Upper lobe of right lung (tissue), 1 donor: ENCODE data around the gene BCL2L11. TPM values are rescaled to one million over a fixed set of nuclear protein-coding genes. Genes with fewer than 3 reads are reported as not detected.

Source experiments
- ATAC-seq: fragments of 200-7000 bp; cut with Tn5 transposase; one replicate; pipeline ENCODE4 v1.9.1; 2020; ENCODE audit warnings: mild to moderate bottlenecking, moderate library complexity
- DNase-seq: peaks from one replicate; pipeline ENCODE4 v3.0.0-alpha.2; 2020
- H3K27ac ChIP-seq: fragments of 200-600 bp; one replicate; pipeline ENCODE4 v1.8.0; 2022
- H3K27me3 ChIP-seq: fragments of 200-600 bp; one replicate; pipeline ENCODE4 v1.8.0; 2022; ENCODE audit warnings: mild to moderate bottlenecking
- H3K36me3 ChIP-seq: fragments of 200-600 bp; one replicate; pipeline ENCODE4 v1.8.0; 2022
- H3K4me1 ChIP-seq: fragments of 200-600 bp; one replicate; pipeline ENCODE4 v1.8.0; 2022
- H3K4me3 ChIP-seq: fragments of 200-600 bp; one replicate; pipeline ENCODE4 v1.8.0; 2022; ENCODE audit warnings: mild to moderate bottlenecking
- H3K9me3 ChIP-seq: fragments of 200-600 bp; one replicate; pipeline ENCODE4 v1.8.0; 2022
- CTCF ChIP-seq: fragments of 200-600 bp; IDR thresholded peaks from one replicate; pipeline ENCODE4 v1.8.0; 2022; ENCODE audit warnings: antibody characterized with exemption
- intact Hi-C: fragments of 100-400 bp; cut with DNase I; formaldehyde crosslinking; loops from one replicate; pipeline ENCODE4 v1.11.0; 2022
- total RNA-seq: library from RNA; stranded (reverse); fragmentation: NEBNext Ultra II Directional; extraction: Animal tissue kit (Norgen Biotek cat#: 25700); gene quantifications from one replicate; pipeline ENCODE4 v1.2.1, GENCODE V29; 2021
- donor health status: DM: no; HTN: yes; CAD: no; lungs with severe emphysema.

BCL2L11 gene
- total RNA-seq, 1 donor from 2014 or later, result 23.9 TPM

- Histone ChIP-seq H3K27me3 (no peaks in the 10 kb centered on the region), H3K27ac (no peak overlapping the region), H3K9me3 (no peaks in the 10 kb centered on the region), H3K36me3 (no peaks in the 10 kb centered on the region), H3K4me1 (no peaks in the 10 kb centered on the region), H3K4me3 (no peak overlapping the region)
- no peak for DNase-seq
- no peak for TF ChIP-seq CTCF
- intact Hi-C loops, result no loop called here
- ATAC-seq, result no peak
Observed at GRCh38 chr2:111094691-111095090, 26.0 kb upstream of the BCL2L11 start.

GRCh38 chr2:111095434-111095833 is 25.3 kb upstream of the BCL2L11 start:
- Histone ChIP-seq H3K27me3 (no peaks in the 10 kb centered on the region), H3K9me3 (no peaks in the 10 kb centered on the region), H3K4me1 (no peaks in the 10 kb centered on the region), H3K36me3 (no peaks in the 10 kb centered on the region), H3K27ac (no peak overlapping the region), H3K4me3 (no peak overlapping the region)
- no peak for ATAC-seq
- no peak for TF ChIP-seq CTCF
- no peak for DNase-seq
- intact Hi-C loops, result no loop called here

- no peaks in the 10 kb centered on the region for H3K4me1 ChIP-seq
- no peak overlapping the region for H3K27ac ChIP-seq
- no peaks in the 10 kb centered on the region for H3K36me3 ChIP-seq
- H3K27me3 ChIP-seq, result no peaks in the 10 kb centered on the region
- intact Hi-C loops, result no loop called here
- H3K9me3 ChIP-seq, result no peaks in the 10 kb centered on the region
- DNase-seq (no peak), ATAC-seq (no peak)
- TF ChIP-seq CTCF, result no peak
- H3K4me3 ChIP-seq, result no peak overlapping the region
Observed at GRCh38 chr2:111099402-111099801, 21.3 kb upstream of the BCL2L11 start.

GRCh38 chr2:111100087-111100764 is 20.5 kb upstream of the BCL2L11 start:
- Histone ChIP-seq H3K4me1 (no peaks in the 10 kb centered on the region), H3K4me3 (no peak overlapping the region), H3K9me3 (no peaks in the 10 kb centered on the region), H3K27ac (no peak overlapping the region), H3K27me3 (no peaks in the 10 kb centered on the region), H3K36me3 (no peaks in the 10 kb centered on the region)
- DNase-seq (no peak), ATAC-seq (no peak)
- no peak for TF ChIP-seq CTCF
- intact Hi-C loops, result no loop called here

GRCh38 chr2:111100765-111101162 is 19.9 kb upstream of the BCL2L11 start:
- Histone ChIP-seq H3K27ac (no peak overlapping the region), H3K9me3 (no peaks in the 10 kb centered on the region), H3K27me3 (no peaks in the 10 kb centered on the region), H3K36me3 (no peaks in the 10 kb centered on the region), H3K4me3 (no peak overlapping the region), H3K4me1 (no peaks in the 10 kb centered on the region)
- intact Hi-C loops, result no loop called here
- ATAC-seq (peak; percentile 75), DNase-seq (no peak)
- no peak for TF ChIP-seq CTCF

GRCh38 chr2:111101592-111101991 is 19.1 kb upstream of the BCL2L11 start:
- Histone ChIP-seq H3K4me3 (no peak overlapping the region), H3K36me3 (no peaks in the 10 kb centered on the region), H3K27ac (no peak overlapping the region), H3K9me3 (no peaks in the 10 kb centered on the region), H3K27me3 (no peaks in the 10 kb centered on the region), H3K4me1 (no peaks in the 10 kb centered on the region)
- DNase-seq (no peak), ATAC-seq (no peak)
- intact Hi-C loops, result no loop called here
- no peak for TF ChIP-seq CTCF
